ENCODE results near the gene PDP2. TPM values are rescaled to one million over a fixed set of nuclear protein-coding genes. Genes with fewer than 3 reads are reported as not detected.

Gene PDP2
- total and polyA plus RNA-seq, 9 of the 15 experiments (the other 6 are each of a cell fraction or from before 2014, with no cell fraction given): 2.5 to 24.3 (median 7.2) TPM

GRCh38 chr16:66899945-66900710 lies 19.8 kb downstream of the PDP2 start (continued):
- TF ChIP-seq, protein P1, sequence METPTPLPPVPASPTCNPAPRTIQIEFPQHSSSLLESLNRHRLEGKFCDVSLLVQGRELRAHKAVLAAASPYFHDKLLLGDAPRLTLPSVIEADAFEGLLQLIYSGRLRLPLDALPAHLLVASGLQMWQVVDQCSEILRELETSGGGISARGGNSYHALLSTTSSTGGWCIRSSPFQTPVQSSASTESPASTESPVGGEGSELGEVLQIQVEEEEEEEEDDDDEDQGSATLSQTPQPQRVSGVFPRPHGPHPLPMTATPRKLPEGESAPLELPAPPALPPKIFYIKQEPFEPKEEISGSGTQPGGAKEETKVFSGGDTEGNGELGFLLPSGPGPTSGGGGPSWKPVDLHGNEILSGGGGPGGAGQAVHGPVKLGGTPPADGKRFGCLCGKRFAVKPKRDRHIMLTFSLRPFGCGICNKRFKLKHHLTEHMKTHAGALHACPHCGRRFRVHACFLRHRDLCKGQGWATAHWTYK (CRISPR knock-in tag; IDR thresholded peaks at IDR 0.05): 0 out of 2 replicates have a peak, but pooled peaks have one; percentile 41
- TF ChIP-seq CTBP1 (IDR thresholded peaks at IDR 0.05; ENCODE audit: borderline replicate concordance) (peak; percentile 27; the same call in 1 of the 2 replicates), HMGN3 (IDR thresholded peaks at IDR 0.05; ENCODE audit: borderline replicate concordance, extremely low read depth, insufficient read length, low read depth, low read length) (peak; percentile 69), HMG20B (CRISPR knock-in tag; IDR thresholded peaks at IDR 0.05) (no peak), ZNF644 (tag; IDR thresholded peaks at IDR 0.05; ENCODE audit: low read depth) (peak; percentile 84), TFE3 (CRISPR knock-in tag; IDR thresholded peaks at IDR 0.05) (peak; percentile 88), ZNF263 (CRISPR knock-in tag; IDR thresholded peaks at IDR 0.05; ENCODE audit: borderline replicate concordance) (peak; percentile 14; the same call in 1 of the 2 replicates), FOSL1 (tag; conservative IDR thresholded peaks at IDR 0.05) (peak; percentile 95), PYGO2 (tag; IDR thresholded peaks at IDR 0.05) (0 out of 2 replicates have a peak, but pooled peaks have one; percentile 1), RCOR1 (IDR thresholded peaks at IDR 0.05; ENCODE audit: borderline replicate concordance in 1 of 2, low read depth in 2 of 2, low read length in 2 of 2) (peak in 1 of 2 experiments; percentile 84; a peak in 2 of 4 replicates)
- TF ChIP-seq, protein P2, sequence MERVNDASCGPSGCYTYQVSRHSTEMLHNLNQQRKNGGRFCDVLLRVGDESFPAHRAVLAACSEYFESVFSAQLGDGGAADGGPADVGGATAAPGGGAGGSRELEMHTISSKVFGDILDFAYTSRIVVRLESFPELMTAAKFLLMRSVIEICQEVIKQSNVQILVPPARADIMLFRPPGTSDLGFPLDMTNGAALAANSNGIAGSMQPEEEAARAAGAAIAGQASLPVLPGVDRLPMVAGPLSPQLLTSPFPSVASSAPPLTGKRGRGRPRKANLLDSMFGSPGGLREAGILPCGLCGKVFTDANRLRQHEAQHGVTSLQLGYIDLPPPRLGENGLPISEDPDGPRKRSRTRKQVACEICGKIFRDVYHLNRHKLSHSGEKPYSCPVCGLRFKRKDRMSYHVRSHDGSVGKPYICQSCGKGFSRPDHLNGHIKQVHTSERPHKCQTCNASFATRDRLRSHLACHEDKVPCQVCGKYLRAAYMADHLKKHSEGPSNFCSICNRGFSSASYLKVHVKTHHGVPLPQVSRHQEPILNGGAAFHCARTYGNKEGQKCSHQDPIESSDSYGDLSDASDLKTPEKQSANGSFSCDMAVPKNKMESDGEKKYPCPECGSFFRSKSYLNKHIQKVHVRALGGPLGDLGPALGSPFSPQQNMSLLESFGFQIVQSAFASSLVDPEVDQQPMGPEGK (CRISPR knock-in tag; IDR thresholded peaks at IDR 0.05; ENCODE audit: borderline replicate concordance): no peak
- TF ChIP-seq, protein P3, sequence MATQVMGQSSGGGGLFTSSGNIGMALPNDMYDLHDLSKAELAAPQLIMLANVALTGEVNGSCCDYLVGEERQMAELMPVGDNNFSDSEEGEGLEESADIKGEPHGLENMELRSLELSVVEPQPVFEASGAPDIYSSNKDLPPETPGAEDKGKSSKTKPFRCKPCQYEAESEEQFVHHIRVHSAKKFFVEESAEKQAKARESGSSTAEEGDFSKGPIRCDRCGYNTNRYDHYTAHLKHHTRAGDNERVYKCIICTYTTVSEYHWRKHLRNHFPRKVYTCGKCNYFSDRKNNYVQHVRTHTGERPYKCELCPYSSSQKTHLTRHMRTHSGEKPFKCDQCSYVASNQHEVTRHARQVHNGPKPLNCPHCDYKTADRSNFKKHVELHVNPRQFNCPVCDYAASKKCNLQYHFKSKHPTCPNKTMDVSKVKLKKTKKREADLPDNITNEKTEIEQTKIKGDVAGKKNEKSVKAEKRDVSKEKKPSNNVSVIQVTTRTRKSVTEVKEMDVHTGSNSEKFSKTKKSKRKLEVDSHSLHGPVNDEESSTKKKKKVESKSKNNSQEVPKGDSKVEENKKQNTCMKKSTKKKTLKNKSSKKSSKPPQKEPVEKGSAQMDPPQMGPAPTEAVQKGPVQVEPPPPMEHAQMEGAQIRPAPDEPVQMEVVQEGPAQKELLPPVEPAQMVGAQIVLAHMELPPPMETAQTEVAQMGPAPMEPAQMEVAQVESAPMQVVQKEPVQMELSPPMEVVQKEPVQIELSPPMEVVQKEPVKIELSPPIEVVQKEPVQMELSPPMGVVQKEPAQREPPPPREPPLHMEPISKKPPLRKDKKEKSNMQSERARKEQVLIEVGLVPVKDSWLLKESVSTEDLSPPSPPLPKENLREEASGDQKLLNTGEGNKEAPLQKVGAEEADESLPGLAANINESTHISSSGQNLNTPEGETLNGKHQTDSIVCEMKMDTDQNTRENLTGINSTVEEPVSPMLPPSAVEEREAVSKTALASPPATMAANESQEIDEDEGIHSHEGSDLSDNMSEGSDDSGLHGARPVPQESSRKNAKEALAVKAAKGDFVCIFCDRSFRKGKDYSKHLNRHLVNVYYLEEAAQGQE (IDR thresholded peaks at IDR 0.05; ENCODE audit: borderline replicate concordance): peak; percentile 54; the same call in 1 of the 2 replicates
- TF ChIP-seq, protein P3 (CRISPR knock-in tag; IDR thresholded peaks at IDR 0.05; ENCODE audit: low read depth): no peak

Data from K562 (cell line).